ENCODE data around the gene AK8. TPM values are rescaled to one million over a fixed set of nuclear protein-coding genes. Genes with fewer than 3 reads are reported as not detected.

Gene AK8
- total and polyA plus RNA-seq, 2 of the 4 experiments (the other 2 are of a cell fraction), result under 0.01 to 0.09 TPM

DNA sequence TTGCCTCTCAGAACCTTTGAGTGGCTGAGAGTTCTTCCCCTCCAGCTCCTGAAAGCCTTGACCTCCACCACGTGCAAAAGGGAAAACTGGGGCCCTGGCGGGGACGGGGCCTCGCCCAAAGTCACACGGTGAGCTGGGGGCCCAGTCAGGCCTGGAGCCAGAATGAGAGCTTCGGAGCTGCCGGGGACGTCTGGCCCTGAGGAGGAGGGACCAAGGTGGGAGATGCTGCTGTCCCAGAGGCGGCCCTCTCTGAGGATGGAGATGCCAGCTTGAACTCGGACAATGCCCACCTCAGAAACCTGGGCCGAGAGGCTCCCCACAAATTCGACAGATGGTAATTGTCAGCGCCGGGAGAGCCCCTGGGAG lies 643 bp downstream of the AK8 start (continued):
- TF ChIP-seq FOS (IDR thresholded peaks at IDR 0.05; ENCODE audit: low read depth, low read length), result no peak
- TF ChIP-seq, protein P1, sequence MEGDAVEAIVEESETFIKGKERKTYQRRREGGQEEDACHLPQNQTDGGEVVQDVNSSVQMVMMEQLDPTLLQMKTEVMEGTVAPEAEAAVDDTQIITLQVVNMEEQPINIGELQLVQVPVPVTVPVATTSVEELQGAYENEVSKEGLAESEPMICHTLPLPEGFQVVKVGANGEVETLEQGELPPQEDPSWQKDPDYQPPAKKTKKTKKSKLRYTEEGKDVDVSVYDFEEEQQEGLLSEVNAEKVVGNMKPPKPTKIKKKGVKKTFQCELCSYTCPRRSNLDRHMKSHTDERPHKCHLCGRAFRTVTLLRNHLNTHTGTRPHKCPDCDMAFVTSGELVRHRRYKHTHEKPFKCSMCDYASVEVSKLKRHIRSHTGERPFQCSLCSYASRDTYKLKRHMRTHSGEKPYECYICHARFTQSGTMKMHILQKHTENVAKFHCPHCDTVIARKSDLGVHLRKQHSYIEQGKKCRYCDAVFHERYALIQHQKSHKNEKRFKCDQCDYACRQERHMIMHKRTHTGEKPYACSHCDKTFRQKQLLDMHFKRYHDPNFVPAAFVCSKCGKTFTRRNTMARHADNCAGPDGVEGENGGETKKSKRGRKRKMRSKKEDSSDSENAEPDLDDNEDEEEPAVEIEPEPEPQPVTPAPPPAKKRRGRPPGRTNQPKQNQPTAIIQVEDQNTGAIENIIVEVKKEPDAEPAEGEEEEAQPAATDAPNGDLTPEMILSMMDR (conservative IDR thresholded peaks at IDR 0.05; ENCODE audit: low read depth, low read length), result no peak

- DNase-seq (no peak), ATAC-seq (ENCODE audit: low read depth) (no peak)
- ChIA-PET CTCF (interaction anchor here (0.6 kb wide), 1 partner anchor 48 kb away, joined by 4 read pairs; no protein-coding TSS in a partner anchor), POLR2A (ENCODE audit: unreplicated experiment) (no interaction called here)
- no peak overlapping the region for H3K9ac ChIP-seq (ENCODE audit: low read depth, low read length)
- H3K27me3 ChIP-seq (ENCODE audit: control insufficient read depth, insufficient read depth, low read length), result peaks cover 5% of the 10 kb centered on the region; the same call in 1 of the 2 replicates
- no peak overlapping the region for H2AK5ac ChIP-seq (ENCODE audit: low read depth, low read length)
- in situ Hi-C loops (cut with MboI; ENCODE audit: low sequenced_read_pairs), result no loop called here
- intact Hi-C loops (cut with micrococcal nuclease), result no loop called here
- no peak overlapping the region for H3K4me2 ChIP-seq (ENCODE audit: low read depth, low read length)
- no peak overlapping the region for H3K4me3 ChIP-seq (ENCODE audit: insufficient read depth, low read depth, low read length)
- no peak overlapping the region for H4K91ac ChIP-seq (ENCODE audit: insufficient read depth, low read depth, low read length)
- no peak overlapping the region for H3K56ac ChIP-seq (ENCODE audit: extremely low read depth, insufficient read depth, low read length)
- no peak overlapping the region for H4K5ac ChIP-seq (ENCODE audit: low read depth, low read length)
- no peak overlapping the region for H4K8ac ChIP-seq (ENCODE audit: low read depth in 2 of 2, low read length in 2 of 2)
- H3K9me1 ChIP-seq (ENCODE audit: insufficient read depth, low read length), result no peaks in the 10 kb centered on the region
- no peak overlapping the region for H3K23ac ChIP-seq (ENCODE audit: low read depth, low read length)
- H3K36me3 ChIP-seq (ENCODE audit: control insufficient read depth, insufficient read depth, low read length), result no peaks in the 10 kb centered on the region
- no peak overlapping the region for H2AK9ac ChIP-seq (replicated peaks; ENCODE audit: low read depth, low read length, poor library complexity)
- H4K20me1 ChIP-seq (ENCODE audit: insufficient read depth, low read length), result no peaks in the 10 kb centered on the region
- no peaks in the 10 kb centered on the region for H3K79me1 ChIP-seq (ENCODE audit: low read depth in 1 of 2, low read length in 2 of 2)
- no peak overlapping the region for H2BK20ac ChIP-seq (ENCODE audit: low read depth, low read length)
- dilution Hi-C loops (cut with HindIII; ENCODE audit: low sequenced_read_pairs, unreplicated experiment), result no loop called here
- H3K4ac ChIP-seq (ENCODE audit: low read depth, low read length), result no peak overlapping the region
- H2BK5ac ChIP-seq (ENCODE audit: low read depth, low read length, poor library complexity, severe bottlenecking), result no peak overlapping the region
- H3K18ac ChIP-seq (ENCODE audit: low read depth, low read length), result no peak overlapping the region
- H3K27ac ChIP-seq (ENCODE audit: insufficient read depth, low read length), result no peak overlapping the region
- no peak overlapping the region for H2BK15ac ChIP-seq (ENCODE audit: low read depth, low read length)
- H2BK120ac ChIP-seq (ENCODE audit: low read depth, low read length), result no peak overlapping the region
- H3K9me3 ChIP-seq (ENCODE audit: control insufficient read depth, insufficient read depth, low read length), result no peaks in the 10 kb centered on the region
- H2AFZ ChIP-seq (replicated peaks; ENCODE audit: low read length, poor library complexity), result no peak overlapping the region
- no peak overlapping the region for H3K14ac ChIP-seq (replicated peaks; ENCODE audit: low read depth, low read length)
- WGBS, 2 experiments (ENCODE audit: extremely low coverage in 2 of 2, insufficient read length in 1 of 2), result 89% methylated on average over 3 of the region's 3 CpGs; no CpG with 5 or more reads in 1 of the 2 experiments
- no TSS peak for BruUV-seq (replicated peaks)
- H3K4me1 ChIP-seq (ENCODE audit: control insufficient read depth, insufficient read depth, low read length), result no peaks in the 10 kb centered on the region
- no peak for TF ChIP-seq CEBPB (IDR thresholded peaks at IDR 0.05; ENCODE audit: low read depth, low read length)
- no peak for TF ChIP-seq FOS (IDR thresholded peaks at IDR 0.05; ENCODE audit: low read depth, low read length)
- TF ChIP-seq, protein P1 (conservative IDR thresholded peaks at IDR 0.05; ENCODE audit: low read depth, low read length), result no peak
- TF ChIP-seq RCOR1 (IDR thresholded peaks at IDR 0.05; ENCODE audit: insufficient replicate concordance, low read length), result no peak
- TF ChIP-seq CHD1 (IDR thresholded peaks at IDR 0.05; ENCODE audit: low read depth, low read length), result no peak
- no peak for TF ChIP-seq MXI1 (IDR thresholded peaks at IDR 0.05; ENCODE audit: borderline replicate concordance, low read depth, low read length)
- no peak for TF ChIP-seq MAFK (IDR thresholded peaks at IDR 0.05; ENCODE audit: low read depth, low read length)
- no peak for TF ChIP-seq RFX5 (IDR thresholded peaks at IDR 0.05; ENCODE audit: low read depth, low read length)
- no peak for TF ChIP-seq RAD21 (IDR thresholded peaks at IDR 0.05; ENCODE audit: low read length)
- no peak for TF ChIP-seq ELK1 (IDR thresholded peaks at IDR 0.05; ENCODE audit: borderline replicate concordance, low read depth, low read length)
- no peak for TF ChIP-seq MAZ (IDR thresholded peaks at IDR 0.05; ENCODE audit: borderline replicate concordance, low read depth, low read length)
- no peak for TF ChIP-seq NFE2L2 (IDR thresholded peaks at IDR 0.05; ENCODE audit: low read depth, low read length)
These were observed 1.2 kb downstream of the AK8 start for GRCh38 chr9:132876849-132877248.

Measured in IMR-90 (cell line).